SK-N-SH (cell line): ENCODE data around the gene SLC38A8.

ENCODE experiments used
- MAX ChIP-seq: IDR thresholded peaks from 2 replicates; pipeline ENCODE4 v1.4.0; 2012; ENCODE audit warnings: low read depth
- TAF1 ChIP-seq: IDR thresholded peaks from 2 replicates; pipeline ENCODE4 v1.6.1; 2012; ENCODE audit warnings: low read depth, mild to moderate bottlenecking, low read length, moderate library complexity, borderline replicate concordance
- TF ChIP-seq, protein P1 (sequence below): fragments of 200-600 bp; sonication (generic); IDR thresholded peaks from 2 replicates; pipeline ENCODE4 v1.6.1; 2017; ENCODE audit warnings: antibody characterized with exemption, mild to moderate bottlenecking, moderate library complexity

DNA sequence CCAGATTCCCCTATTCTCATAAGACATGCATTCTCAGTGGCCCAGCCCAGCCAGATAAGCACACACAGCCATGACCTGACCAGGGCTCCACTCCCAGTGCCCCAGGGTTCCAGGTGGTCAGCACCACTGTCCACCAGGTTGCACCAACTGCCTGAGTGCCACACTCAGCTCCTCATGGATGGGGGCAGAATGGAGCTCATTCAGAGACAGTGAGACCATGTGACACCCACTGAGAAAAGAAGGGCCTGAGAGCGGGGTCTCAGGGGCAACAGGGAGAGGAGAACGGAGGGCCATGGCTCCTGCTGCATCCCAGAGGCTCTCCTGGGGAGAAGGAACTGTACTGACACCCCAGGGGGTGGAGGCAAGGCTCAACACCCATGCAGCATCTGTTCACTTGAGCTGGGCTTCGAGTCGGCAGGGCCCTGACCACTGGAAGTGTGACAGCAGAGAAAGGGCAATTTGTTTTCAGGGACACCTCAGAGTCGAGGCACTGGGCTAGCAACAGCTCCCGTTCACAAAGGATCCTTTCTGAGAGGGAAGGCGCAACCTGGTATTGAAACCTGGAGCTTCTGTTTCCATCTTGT, 18.7 kb upstream of the SLC38A8 start:
- TF ChIP-seq MAX: no peak
- TF ChIP-seq, protein P1, sequence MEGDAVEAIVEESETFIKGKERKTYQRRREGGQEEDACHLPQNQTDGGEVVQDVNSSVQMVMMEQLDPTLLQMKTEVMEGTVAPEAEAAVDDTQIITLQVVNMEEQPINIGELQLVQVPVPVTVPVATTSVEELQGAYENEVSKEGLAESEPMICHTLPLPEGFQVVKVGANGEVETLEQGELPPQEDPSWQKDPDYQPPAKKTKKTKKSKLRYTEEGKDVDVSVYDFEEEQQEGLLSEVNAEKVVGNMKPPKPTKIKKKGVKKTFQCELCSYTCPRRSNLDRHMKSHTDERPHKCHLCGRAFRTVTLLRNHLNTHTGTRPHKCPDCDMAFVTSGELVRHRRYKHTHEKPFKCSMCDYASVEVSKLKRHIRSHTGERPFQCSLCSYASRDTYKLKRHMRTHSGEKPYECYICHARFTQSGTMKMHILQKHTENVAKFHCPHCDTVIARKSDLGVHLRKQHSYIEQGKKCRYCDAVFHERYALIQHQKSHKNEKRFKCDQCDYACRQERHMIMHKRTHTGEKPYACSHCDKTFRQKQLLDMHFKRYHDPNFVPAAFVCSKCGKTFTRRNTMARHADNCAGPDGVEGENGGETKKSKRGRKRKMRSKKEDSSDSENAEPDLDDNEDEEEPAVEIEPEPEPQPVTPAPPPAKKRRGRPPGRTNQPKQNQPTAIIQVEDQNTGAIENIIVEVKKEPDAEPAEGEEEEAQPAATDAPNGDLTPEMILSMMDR: no peak
- TF ChIP-seq TAF1: no peak
